WTC11 (cell line): ENCODE results near the gene BCAP29. TPM values are rescaled to one million over a fixed set of nuclear protein-coding genes. Genes with fewer than 3 reads are reported as not detected.

ENCODE experiments used
- ATAC-seq: fragments of 200-7000 bp; cut with Tn5 transposase; 2 replicates; pipeline ENCODE4 v1.10.0; 2021; ENCODE audit warnings: mild to moderate bottlenecking, moderate library complexity
- CTCF ChIA-PET: fragments of 300-600 bp; sonication (Branson Sonifier 250); formaldehyde crosslinking; loops from one replicate; lab custom pipeline; 2021; ENCODE audit warnings: antibody characterized with exemption; lab: Charles Lee
- POLR2A ChIA-PET: fragments of 350-600 bp; sonication (Branson Sonifier 250); formaldehyde crosslinking; loops from one replicate; lab custom pipeline; 2021; ENCODE audit warnings: antibody characterized with exemption; lab: Charles Lee
- DNase-seq: peaks from one replicate; pipeline ENCODE4 v3.0.0; 2021; ENCODE audit warnings: low spot score
- H3K27ac Mint-ChIP-seq: 2 replicates; pipeline ENCODE4 v1.8.0; 2021; ENCODE audit warnings: mixed read lengths
- H3K27me3 Mint-ChIP-seq: 2 replicates; pipeline ENCODE4 v1.8.0; 2021; ENCODE audit warnings: low read depth, mild to moderate bottlenecking, moderate library complexity, mixed read lengths
- H3K36me3 Mint-ChIP-seq: 2 replicates; pipeline ENCODE4 v1.8.0; 2021; ENCODE audit warnings: mixed read lengths
- H3K4me1 Mint-ChIP-seq: 2 replicates; pipeline ENCODE4 v1.8.0; 2022; ENCODE audit warnings: mixed read lengths
- H3K4me3 Mint-ChIP-seq: 2 replicates; pipeline ENCODE4 v1.8.0; 2021; ENCODE audit warnings: mild to moderate bottlenecking, moderate library complexity, mixed read lengths
- H3K9me3 Mint-ChIP-seq: 2 replicates; pipeline ENCODE4 v1.8.0; 2021; ENCODE audit warnings: mixed read lengths
- ATF1 ChIP-seq: sonication (generic); formaldehyde crosslinking; IDR thresholded peaks from 2 replicates; pipeline ENCODE4 v1.8.1; 2023; ENCODE audit warnings: mild to moderate bottlenecking, moderate library complexity, missing genetic modification reagents
- CREB1 ChIP-seq: sonication (generic); formaldehyde crosslinking; IDR thresholded peaks from 2 replicates; pipeline ENCODE4 v1.8.0; 2023; ENCODE audit warnings: mild to moderate bottlenecking, missing genetic modification reagents
- CTCF ChIP-seq: fragments of 200-600 bp; IDR thresholded peaks from 2 replicates; pipeline ENCODE4 v1.8.0; 2022; ENCODE audit warnings: antibody characterized with exemption
- ELF4 ChIP-seq: sonication (generic); formaldehyde crosslinking; IDR thresholded peaks from 2 replicates; pipeline ENCODE4 v1.8.1; 2022; ENCODE audit warnings: low read depth, mild to moderate bottlenecking, moderate library complexity, missing genetic modification reagents
- NFATC4 ChIP-seq: fragments of 250-450 bp; sonication (Bioruptor Pico); IDR thresholded peaks from 2 replicates; pipeline ENCODE4 v1.9.0; 2021; ENCODE audit warnings: mild to moderate bottlenecking
- NFE2L1 ChIP-seq: sonication (generic); formaldehyde crosslinking; IDR thresholded peaks from 2 replicates; pipeline ENCODE4 v1.8.1; 2023; ENCODE audit warnings: missing genetic modification reagents
- SMAD4 ChIP-seq: sonication (generic); formaldehyde crosslinking; IDR thresholded peaks from 2 replicates; pipeline ENCODE4 v1.8.0; 2022; ENCODE audit warnings: mild to moderate bottlenecking, missing genetic modification reagents
- SOX15 ChIP-seq: fragments of 250-450 bp; sonication (Bioruptor Pico); IDR thresholded peaks from 2 replicates; pipeline ENCODE4 v1.9.0; 2021; ENCODE audit warnings: mild to moderate bottlenecking
- STAT6 ChIP-seq: sonication (generic); formaldehyde crosslinking; conservative IDR thresholded peaks from 2 replicates; pipeline ENCODE4 v1.8.1; 2023; ENCODE audit warnings: mild to moderate bottlenecking, low read depth, missing genetic modification reagents, moderate library complexity
- TEAD4 ChIP-seq: sonication (generic); formaldehyde crosslinking; IDR thresholded peaks from 2 replicates; pipeline ENCODE4 v1.8.0; 2022; ENCODE audit warnings: mild to moderate bottlenecking, missing genetic modification reagents
- ZNF396 ChIP-seq: fragments of 250-450 bp; sonication (Bioruptor Pico); IDR thresholded peaks from 2 replicates; pipeline ENCODE4 v1.8.0; 2021; ENCODE audit warnings: mild to moderate bottlenecking, moderate library complexity, borderline replicate concordance
- ZNF423 ChIP-seq: fragments of 250-450 bp; sonication (Bioruptor Pico); IDR thresholded peaks from 2 replicates; pipeline ENCODE4 v2.1.2; 2022; ENCODE audit warnings: mild to moderate bottlenecking, moderate library complexity
- ZSCAN18 ChIP-seq: fragments of 250-450 bp; sonication (Bioruptor Pico); IDR thresholded peaks from 2 replicates; pipeline ENCODE4 v2.1.2; 2022; ENCODE audit warnings: mild to moderate bottlenecking, moderate library complexity
- total RNA-seq: library from RNA; stranded (reverse); gene quantifications from 3 replicates; pipeline ENCODE4 v1.2.3, GENCODE V29; 2021
- TF ChIP-seq, protein P1 (sequence below): sonication (generic); formaldehyde crosslinking; IDR thresholded peaks from 2 replicates; pipeline ENCODE4 v1.8.0; 2022; ENCODE audit warnings: mild to moderate bottlenecking, missing genetic modification reagents
- TF ChIP-seq, protein P2 (sequence below): sonication (generic); formaldehyde crosslinking; IDR thresholded peaks from 2 replicates; pipeline ENCODE4 v1.8.1; 2023; ENCODE audit warnings: mild to moderate bottlenecking, missing genetic modification reagents, moderate library complexity
- TF ChIP-seq, protein P3 (sequence below): sonication (generic); formaldehyde crosslinking; IDR thresholded peaks from 2 replicates; pipeline ENCODE4 v1.8.1; 2022; ENCODE audit warnings: low read depth, mild to moderate bottlenecking, moderate library complexity, missing genetic modification reagents, borderline replicate concordance
- TF ChIP-seq, protein P4 (sequence below): sonication (generic); formaldehyde crosslinking; IDR thresholded peaks from 2 replicates; pipeline ENCODE4 v1.8.1; 2022; ENCODE audit warnings: missing genetic modification reagents, borderline replicate concordance
- TF ChIP-seq, protein P5 (sequence below): sonication (generic); formaldehyde crosslinking; IDR thresholded peaks from 2 replicates; pipeline ENCODE4 v1.8.0; 2022; ENCODE audit warnings: mild to moderate bottlenecking, missing genetic modification reagents

BCAP29 gene
- total RNA-seq, 1 experiment from 2014 or later = 14.5 TPM

DNA sequence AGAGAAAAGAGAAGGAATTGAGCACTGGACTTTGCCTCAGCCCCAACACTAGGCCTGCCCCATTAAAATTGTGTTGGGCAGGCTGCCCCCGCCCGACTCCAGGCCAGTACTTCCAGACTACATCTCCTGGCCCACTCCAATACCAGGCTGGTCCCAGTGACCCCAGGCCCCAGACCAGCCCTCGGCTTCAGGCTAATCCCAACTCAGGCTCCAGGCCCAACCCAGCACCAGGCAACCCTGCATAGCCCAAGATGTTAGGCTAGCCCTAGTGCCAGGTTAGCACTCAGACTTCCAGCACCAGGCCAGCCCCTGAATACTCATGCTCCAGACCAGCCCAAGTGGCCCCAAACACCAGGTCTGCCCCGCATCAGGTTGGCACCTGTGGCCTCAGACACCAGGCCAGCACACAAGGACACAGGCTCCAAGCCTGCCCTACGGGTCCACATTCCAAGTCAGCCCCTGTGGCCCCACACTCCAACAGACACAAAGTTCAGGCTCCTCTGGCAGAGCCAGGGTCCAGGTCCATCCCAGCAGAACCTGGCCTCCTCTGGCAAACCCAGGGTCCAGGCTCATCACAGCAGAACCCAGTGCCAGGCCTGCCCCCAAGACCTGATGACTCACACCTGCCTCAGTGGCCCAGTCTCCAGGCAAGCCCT, 36.6 kb upstream of the BCAP29 start:
- peaks cover 5% of the 10 kb centered on the region for H3K4me1 Mint-ChIP-seq
- H3K27ac Mint-ChIP-seq = no peak overlapping the region; the same call in 1 of the 2 replicates
- peaks cover 17% of the 10 kb centered on the region for H3K9me3 Mint-ChIP-seq
- H3K4me3 Mint-ChIP-seq = no peak overlapping the region
- peaks cover 38% of the 10 kb centered on the region for H3K36me3 Mint-ChIP-seq
- ChIA-PET CTCF (no interaction called here), POLR2A (no interaction called here)
- ATAC-seq = no peak
- no peaks in the 10 kb centered on the region for H3K27me3 Mint-ChIP-seq
- no peak for DNase-seq
- TF ChIP-seq CREB1 (CRISPR knock-in tag) (no peak), ZSCAN18 (CRISPR knock-in tag) (no peak), TEAD4 (CRISPR knock-in tag) (no peak), CTCF (no peak), NFE2L1 (CRISPR knock-in tag) (no peak), SOX15 (CRISPR knock-in tag) (no peak), ZNF423 (no peak), ZNF396 (CRISPR knock-in tag) (no peak), STAT6 (CRISPR knock-in tag) (no peak), ELF4 (CRISPR knock-in tag) (no peak)
- TF ChIP-seq, protein P1, sequence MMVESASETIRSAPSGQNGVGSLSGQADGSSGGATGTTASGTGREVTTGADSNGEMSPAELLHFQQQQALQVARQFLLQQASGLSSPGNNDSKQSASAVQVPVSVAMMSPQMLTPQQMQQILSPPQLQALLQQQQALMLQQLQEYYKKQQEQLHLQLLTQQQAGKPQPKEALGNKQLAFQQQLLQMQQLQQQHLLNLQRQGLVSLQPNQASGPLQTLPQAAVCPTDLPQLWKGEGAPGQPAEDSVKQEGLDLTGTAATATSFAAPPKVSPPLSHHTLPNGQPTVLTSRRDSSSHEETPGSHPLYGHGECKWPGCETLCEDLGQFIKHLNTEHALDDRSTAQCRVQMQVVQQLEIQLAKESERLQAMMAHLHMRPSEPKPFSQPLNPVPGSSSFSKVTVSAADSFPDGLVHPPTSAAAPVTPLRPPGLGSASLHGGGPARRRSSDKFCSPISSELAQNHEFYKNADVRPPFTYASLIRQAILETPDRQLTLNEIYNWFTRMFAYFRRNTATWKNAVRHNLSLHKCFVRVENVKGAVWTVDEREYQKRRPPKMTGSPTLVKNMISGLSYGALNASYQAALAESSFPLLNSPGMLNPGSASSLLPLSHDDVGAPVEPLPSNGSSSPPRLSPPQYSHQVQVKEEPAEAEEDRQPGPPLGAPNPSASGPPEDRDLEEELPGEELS (CRISPR knock-in tag) = no peak
- TF ChIP-seq, protein P2, sequence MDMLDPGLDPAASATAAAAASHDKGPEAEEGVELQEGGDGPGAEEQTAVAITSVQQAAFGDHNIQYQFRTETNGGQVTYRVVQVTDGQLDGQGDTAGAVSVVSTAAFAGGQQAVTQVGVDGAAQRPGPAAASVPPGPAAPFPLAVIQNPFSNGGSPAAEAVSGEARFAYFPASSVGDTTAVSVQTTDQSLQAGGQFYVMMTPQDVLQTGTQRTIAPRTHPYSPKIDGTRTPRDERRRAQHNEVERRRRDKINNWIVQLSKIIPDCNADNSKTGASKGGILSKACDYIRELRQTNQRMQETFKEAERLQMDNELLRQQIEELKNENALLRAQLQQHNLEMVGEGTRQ (CRISPR knock-in tag) = no peak
- TF ChIP-seq, protein P3, sequence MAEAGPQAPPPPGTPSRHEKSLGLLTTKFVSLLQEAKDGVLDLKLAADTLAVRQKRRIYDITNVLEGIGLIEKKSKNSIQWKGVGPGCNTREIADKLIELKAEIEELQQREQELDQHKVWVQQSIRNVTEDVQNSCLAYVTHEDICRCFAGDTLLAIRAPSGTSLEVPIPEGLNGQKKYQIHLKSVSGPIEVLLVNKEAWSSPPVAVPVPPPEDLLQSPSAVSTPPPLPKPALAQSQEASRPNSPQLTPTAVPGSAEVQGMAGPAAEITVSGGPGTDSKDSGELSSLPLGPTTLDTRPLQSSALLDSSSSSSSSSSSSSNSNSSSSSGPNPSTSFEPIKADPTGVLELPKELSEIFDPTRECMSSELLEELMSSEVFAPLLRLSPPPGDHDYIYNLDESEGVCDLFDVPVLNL = no peak

- ChIA-PET POLR2A (no interaction called here), CTCF (no interaction called here)
- H3K27ac Mint-ChIP-seq = no peak overlapping the region
- no peaks in the 10 kb centered on the region for H3K4me1 Mint-ChIP-seq
- H3K4me3 Mint-ChIP-seq = no peak overlapping the region
- no peak for ATAC-seq
- peaks cover 17% of the 10 kb centered on the region for H3K9me3 Mint-ChIP-seq
- no peak for DNase-seq
- peaks cover 40% of the 10 kb centered on the region for H3K36me3 Mint-ChIP-seq
- no peaks in the 10 kb centered on the region for H3K27me3 Mint-ChIP-seq
- TF ChIP-seq NFE2L1 (CRISPR knock-in tag) (no peak), ATF1 (no peak), SMAD4 (CRISPR knock-in tag) (no peak), NFATC4 (no peak), ZSCAN18 (CRISPR knock-in tag) (no peak)
- TF ChIP-seq, protein P4, sequence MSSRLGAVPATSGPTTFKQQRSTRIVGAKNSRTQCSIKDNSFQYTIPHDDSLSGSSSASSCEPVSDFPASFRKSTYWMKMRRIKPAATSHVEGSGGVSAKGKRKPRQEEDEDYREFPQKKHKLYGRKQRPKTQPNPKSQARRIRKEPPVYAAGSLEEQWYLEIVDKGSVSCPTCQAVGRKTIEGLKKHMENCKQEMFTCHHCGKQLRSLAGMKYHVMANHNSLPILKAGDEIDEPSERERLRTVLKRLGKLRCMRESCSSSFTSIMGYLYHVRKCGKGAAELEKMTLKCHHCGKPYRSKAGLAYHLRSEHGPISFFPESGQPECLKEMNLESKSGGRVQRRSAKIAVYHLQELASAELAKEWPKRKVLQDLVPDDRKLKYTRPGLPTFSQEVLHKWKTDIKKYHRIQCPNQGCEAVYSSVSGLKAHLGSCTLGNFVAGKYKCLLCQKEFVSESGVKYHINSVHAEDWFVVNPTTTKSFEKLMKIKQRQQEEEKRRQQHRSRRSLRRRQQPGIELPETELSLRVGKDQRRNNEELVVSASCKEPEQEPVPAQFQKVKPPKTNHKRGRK = no peak
- TF ChIP-seq, protein P5, sequence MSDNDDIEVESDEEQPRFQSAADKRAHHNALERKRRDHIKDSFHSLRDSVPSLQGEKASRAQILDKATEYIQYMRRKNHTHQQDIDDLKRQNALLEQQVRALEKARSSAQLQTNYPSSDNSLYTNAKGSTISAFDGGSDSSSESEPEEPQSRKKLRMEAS = no peak
Measured at GRCh38 chr7:107544848-107545591, 35.0 kb upstream of the BCAP29 start.
